SK-N-SH treated with all-trans-retinoic acid at 6 μM for 48 hours (cell line): ENCODE measurements around the gene MPI.

ENCODE experiments used
- BACH2 ChIP-seq: fragments of 250-450 bp; sonication (Bioruptor Pico); IDR thresholded peaks from 2 replicates; pipeline ENCODE4 v1.9.0; 2021; ENCODE audit warnings: mild to moderate bottlenecking, borderline replicate concordance
- OSR1 ChIP-seq: fragments of 250-450 bp; sonication (Bioruptor Pico); IDR thresholded peaks from 2 replicates; pipeline ENCODE4 v1.8.0; 2022; ENCODE audit warnings: moderate library complexity, mild to moderate bottlenecking, inconsistent platforms
- ZFP3 ChIP-seq: fragments of 250-450 bp; sonication (Bioruptor Pico); IDR thresholded peaks from 2 replicates; pipeline ENCODE4 v1.5.0; 2020; ENCODE audit warnings: mild to moderate bottlenecking, moderate library complexity
- TF ChIP-seq, protein P1 (sequence below): fragments of 250-450 bp; sonication (Bioruptor Pico); IDR thresholded peaks from 2 replicates; pipeline ENCODE4 v1.8.0; 2020; ENCODE audit warnings: mild to moderate bottlenecking, moderate library complexity, borderline replicate concordance

DNA sequence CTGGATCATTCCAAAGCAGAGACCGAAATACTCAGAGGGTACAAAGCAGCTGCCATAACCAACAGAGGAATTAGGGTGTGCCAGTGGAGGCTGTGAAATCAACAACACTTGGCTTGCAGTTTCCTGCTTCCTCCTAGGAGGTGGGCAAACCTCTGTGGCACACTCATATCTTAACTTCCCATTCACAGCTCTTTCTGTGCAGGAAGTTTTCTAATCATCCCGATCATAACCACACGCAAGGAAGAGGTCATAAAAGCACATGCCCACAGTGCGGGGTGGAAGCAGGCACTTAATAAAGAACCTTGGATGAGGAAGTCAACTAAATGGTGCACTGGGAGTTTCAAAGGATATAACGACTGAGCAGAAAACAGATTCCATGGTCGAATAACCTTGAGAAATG is 21.8 kb upstream of the MPI start:
- TF ChIP-seq BACH2 (CRISPR knock-in tag) (no peak), OSR1 (CRISPR knock-in tag) (no peak), ZFP3 (no peak)
- TF ChIP-seq, protein P1, sequence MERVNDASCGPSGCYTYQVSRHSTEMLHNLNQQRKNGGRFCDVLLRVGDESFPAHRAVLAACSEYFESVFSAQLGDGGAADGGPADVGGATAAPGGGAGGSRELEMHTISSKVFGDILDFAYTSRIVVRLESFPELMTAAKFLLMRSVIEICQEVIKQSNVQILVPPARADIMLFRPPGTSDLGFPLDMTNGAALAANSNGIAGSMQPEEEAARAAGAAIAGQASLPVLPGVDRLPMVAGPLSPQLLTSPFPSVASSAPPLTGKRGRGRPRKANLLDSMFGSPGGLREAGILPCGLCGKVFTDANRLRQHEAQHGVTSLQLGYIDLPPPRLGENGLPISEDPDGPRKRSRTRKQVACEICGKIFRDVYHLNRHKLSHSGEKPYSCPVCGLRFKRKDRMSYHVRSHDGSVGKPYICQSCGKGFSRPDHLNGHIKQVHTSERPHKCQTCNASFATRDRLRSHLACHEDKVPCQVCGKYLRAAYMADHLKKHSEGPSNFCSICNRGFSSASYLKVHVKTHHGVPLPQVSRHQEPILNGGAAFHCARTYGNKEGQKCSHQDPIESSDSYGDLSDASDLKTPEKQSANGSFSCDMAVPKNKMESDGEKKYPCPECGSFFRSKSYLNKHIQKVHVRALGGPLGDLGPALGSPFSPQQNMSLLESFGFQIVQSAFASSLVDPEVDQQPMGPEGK (CRISPR knock-in tag) = no peak
